Nephron progenitor cell (in vitro differentiated cells): ENCODE results near the gene METAP2.

Experiments
- DNase-seq: peaks from one replicate; pipeline ENCODE4 v3.0.0; 2021
- H3K27ac Mint-ChIP-seq: 2 replicates; pipeline ENCODE4 v1.8.0; 2021; ENCODE audit warnings: mild to moderate bottlenecking, moderate library complexity, mixed read lengths
- H3K27me3 Mint-ChIP-seq: 2 replicates; pipeline ENCODE4 v1.8.0; 2021; ENCODE audit warnings: mild to moderate bottlenecking, low read depth, mixed read lengths; ENCODE audit not compliant: poor library complexity
- H3K36me3 Mint-ChIP-seq: 2 replicates; pipeline ENCODE4 v1.8.0; 2021; ENCODE audit warnings: low read depth, mixed read lengths
- H3K4me1 Mint-ChIP-seq: 2 replicates; pipeline ENCODE4 v1.8.0; 2021; ENCODE audit warnings: mixed read lengths
- H3K4me3 Mint-ChIP-seq: 2 replicates; pipeline ENCODE4 v1.8.0; 2021; ENCODE audit warnings: mild to moderate bottlenecking, moderate library complexity, mixed read lengths
- H3K9me3 Mint-ChIP-seq: 2 replicates; pipeline ENCODE4 v1.8.0; 2021; ENCODE audit warnings: mild to moderate bottlenecking, moderate library complexity, mixed read lengths
- CTCF ChIP-seq: fragments of 200-600 bp; sonication (generic); IDR thresholded peaks from 2 replicates; pipeline ENCODE4 v1.5.0; 2021; ENCODE audit warnings: antibody characterized with exemption

Gene METAP2

GRCh38 chr12:95544756-95545155 is 70.8 kb downstream of the METAP2 start:
- Mint-ChIP-seq H3K27me3 (peaks cover 53% of the 10 kb centered on the region), H3K4me3 (no peak overlapping the region), H3K9me3 (peaks cover 13% of the 10 kb centered on the region), H3K4me1 (peaks cover 13% of the 10 kb centered on the region), H3K27ac (no peak overlapping the region), H3K36me3 (peaks cover 8% of the 10 kb centered on the region)
- no peak for TF ChIP-seq CTCF
- DNase-seq, result no peak

- H3K36me3 Mint-ChIP-seq, result peaks cover 8% of the 10 kb centered on the region
- peaks cover 13% of the 10 kb centered on the region for H3K4me1 Mint-ChIP-seq
- H3K9me3 Mint-ChIP-seq, result peaks cover 18% of the 10 kb centered on the region
- H3K4me3 Mint-ChIP-seq, result no peak overlapping the region
- H3K27ac Mint-ChIP-seq, result no peak overlapping the region
- peaks cover 59% of the 10 kb centered on the region for H3K27me3 Mint-ChIP-seq
- TF ChIP-seq CTCF, result no peak
- DNase-seq, result no peak
Observed at GRCh38 chr12:95545303-95545702, 71.4 kb downstream of the METAP2 start.

GRCh38 chr12:95545731-95546490 is 72.0 kb downstream of the METAP2 start:
- peaks cover 13% of the 10 kb centered on the region for H3K4me1 Mint-ChIP-seq
- no peak for DNase-seq
- H3K27ac Mint-ChIP-seq, result no peak overlapping the region
- H3K9me3 Mint-ChIP-seq, result peaks cover 23% of the 10 kb centered on the region
- no peak for TF ChIP-seq CTCF
- H3K4me3 Mint-ChIP-seq, result no peak overlapping the region
- H3K36me3 Mint-ChIP-seq, result peaks cover 8% of the 10 kb centered on the region
- peaks cover 65% of the 10 kb centered on the region for H3K27me3 Mint-ChIP-seq

GRCh38 chr12:95546491-95546813 is 72.5 kb downstream of the METAP2 start:
- peaks cover 23% of the 10 kb centered on the region for H3K9me3 Mint-ChIP-seq

GRCh38 chr12:95547522-95548055 is 73.6 kb downstream of the METAP2 start:
- no peak for DNase-seq
- peak overlapping the region; percentile 82 for H3K4me3 Mint-ChIP-seq
- H3K4me1 Mint-ChIP-seq, result peaks cover 18% of the 10 kb centered on the region
- TF ChIP-seq CTCF, result no peak
- H3K36me3 Mint-ChIP-seq, result peaks cover 8% of the 10 kb centered on the region
- H3K27ac Mint-ChIP-seq, result no peak overlapping the region
- H3K27me3 Mint-ChIP-seq, result peaks cover 79% of the 10 kb centered on the region
- peaks cover 23% of the 10 kb centered on the region for H3K9me3 Mint-ChIP-seq

More at GRCh38 chr12:95546491-95546813, 72.5 kb downstream of the METAP2 start:
- H3K4me3 Mint-ChIP-seq, result no peak overlapping the region
- H3K36me3 Mint-ChIP-seq, result peaks cover 8% of the 10 kb centered on the region
- TF ChIP-seq CTCF, result no peak
- peaks cover 70% of the 10 kb centered on the region for H3K27me3 Mint-ChIP-seq
- peaks cover 18% of the 10 kb centered on the region for H3K4me1 Mint-ChIP-seq
- DNase-seq, result no peak
- no peak overlapping the region for H3K27ac Mint-ChIP-seq

GRCh38 chr12:95548056-95548538 is 74.1 kb downstream of the METAP2 start:
- Mint-ChIP-seq H3K9me3 (peaks cover 23% of the 10 kb centered on the region), H3K27me3 (peaks cover 79% of the 10 kb centered on the region), H3K4me3 (peak overlapping the region; percentile 82), H3K4me1 (peaks cover 18% of the 10 kb centered on the region), H3K27ac (no peak overlapping the region), H3K36me3 (peaks cover 8% of the 10 kb centered on the region)
- TF ChIP-seq CTCF, result no peak
- DNase-seq, result no peak
